PC-3 (cell line): Measurements from ENCODE around the gene MGMT.

Source experiments
- CTCF ChIP-seq: fragments of 300-600 bp; sonication (generic); conservative IDR thresholded peaks from 2 replicates; pipeline ENCODE4 v1.5.1; 2017; ENCODE audit warnings: antibody characterized with exemption, low read depth, mild to moderate bottlenecking, low read length
- EZH2phosphoT487 ChIP-seq: fragments of 300-600 bp; sonication (generic); IDR thresholded peaks from 2 replicates; pipeline ENCODE4 v1.6.1; 2018; ENCODE audit warnings: mild to moderate bottlenecking, antibody characterized with exemption, low read length, borderline replicate concordance

DNA sequence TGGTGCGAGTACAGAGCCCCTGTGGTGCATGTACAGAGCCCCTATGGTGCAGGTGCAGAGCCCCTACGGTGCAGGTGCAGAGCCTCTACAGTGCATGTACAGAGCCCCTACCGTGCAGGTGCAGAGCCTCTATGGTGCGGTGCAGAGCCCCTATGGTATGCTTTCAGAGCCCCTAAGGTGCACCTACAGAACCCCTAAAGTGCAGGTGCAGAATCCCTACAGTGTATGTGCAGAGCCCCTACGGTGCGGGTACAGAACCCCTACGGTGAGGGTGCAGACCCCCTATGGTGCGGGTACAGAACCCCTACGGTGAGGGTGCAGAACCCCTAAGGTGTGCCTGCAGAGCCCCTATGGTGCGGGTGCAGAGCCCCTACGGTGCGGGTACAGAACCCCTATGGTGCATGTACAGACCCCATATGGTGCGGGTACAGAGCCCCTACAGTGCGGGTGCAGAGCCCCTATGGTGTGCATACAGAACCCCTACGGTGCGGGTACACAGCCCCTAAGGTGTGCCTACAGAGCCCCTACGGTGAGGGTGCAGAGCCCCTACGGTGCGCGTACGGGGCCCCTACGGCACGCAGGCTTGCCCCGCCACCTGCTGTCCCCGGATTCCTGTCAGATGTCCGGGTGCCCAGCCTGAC is 53.5 kb downstream of the MGMT start:
- TF ChIP-seq CTCF (no peak), EZH2phosphoT487 (no peak)
